PFSK-1 (cell line): ENCODE measurements around the gene MYH7.

ENCODE experiments used
- FOXP2 ChIP-seq: optimal IDR thresholded peaks from 2 replicates; pipeline ENCODE3; 2011; ENCODE audit warnings: borderline replicate concordance, control low read depth, inconsistent platforms; ENCODE audit not compliant: insufficient read depth; ENCODE audit errors: extremely low read length, extremely low read depth
- POLR2AphosphoS5 ChIP-seq: IDR thresholded peaks from 2 replicates; pipeline ENCODE4 v1.6.1; 2012; ENCODE audit warnings: low read depth, mild to moderate bottlenecking, control low read depth, low read length, moderate library complexity
- REST ChIP-seq, 2 experiments: IDR thresholded peaks; 2 replicates each; pipeline versions ENCODE4 v1.6.1 to v1.8.0; 2011 to 2012; ENCODE audit warnings: low read depth in 2 of 2, low read length in 2 of 2, control low read depth in 1 of 2, inconsistent platforms in 1 of 2, mild to moderate bottlenecking in 1 of 2, moderate library complexity in 1 of 2; ENCODE audit not compliant: insufficient read depth in 1 of 2
- SIN3A ChIP-seq: IDR thresholded peaks from 2 replicates; pipeline ENCODE4 v1.6.1; 2012; ENCODE audit warnings: mild to moderate bottlenecking, low read length, moderate library complexity, borderline replicate concordance; ENCODE audit not compliant: insufficient read depth
- TAF1 ChIP-seq: IDR thresholded peaks from 2 replicates; pipeline ENCODE4 v1.6.1; 2012; ENCODE audit warnings: low read length, control low read depth, borderline replicate concordance; ENCODE audit not compliant: insufficient read depth

The MYH7 gene

GRCh38 chr14:23409966-23410635, 25.4 kb downstream of the MYH7 start:
- TF ChIP-seq TAF1 (no peak), REST (IDR thresholded peaks at IDR 0.05; ENCODE audit: insufficient read depth in 1 of 2, low read depth in 2 of 2, low read length in 2 of 2) (no peak), SIN3A (no peak), FOXP2 (no peak), POLR2AphosphoS5 (no peak)

GRCh38 chr14:23409475-23409874, 26.0 kb downstream of the MYH7 start:
- TF ChIP-seq FOXP2 (no peak), TAF1 (no peak), SIN3A (no peak), REST (IDR thresholded peaks at IDR 0.05; ENCODE audit: insufficient read depth in 1 of 2, low read depth in 2 of 2, low read length in 2 of 2) (no peak), POLR2AphosphoS5 (no peak)

GRCh38 chr14:23408307-23408630, 27.2 kb downstream of the MYH7 start:
- TF ChIP-seq POLR2AphosphoS5 (no peak), SIN3A (no peak), TAF1 (no peak), FOXP2 (no peak), REST (IDR thresholded peaks at IDR 0.05; ENCODE audit: insufficient read depth in 1 of 2, low read depth in 2 of 2, low read length in 2 of 2) (no peak)

GRCh38 chr14:23407516-23408306, 27.7 kb downstream of the MYH7 start, which contains the start of gene MYH6:
Gene MYH6 (minus strand): TSS chr14:23408273. CDS start chr14:23407223, 1,050 bp downstream.
- TF ChIP-seq REST (IDR thresholded peaks at IDR 0.05; ENCODE audit: insufficient read depth in 1 of 2, low read depth in 2 of 2, low read length in 2 of 2) (no peak), TAF1 (no peak), FOXP2 (no peak), SIN3A (no peak), POLR2AphosphoS5 (no peak)
